Activated T-helper 17 cell treated with anti-CD3 and anti-CD28 coated beads, Interleukin-2, amount 50 U/mL, for 72 hours (primary cell): ENCODE measurements around the gene GATA2. TPM values are rescaled to one million over a fixed set of nuclear protein-coding genes. Genes with fewer than 3 reads are reported as not detected.

Experiments used
- ATAC-seq: fragments of 150-1000 bp; cut with Tn5 transposase; replicated peaks from 2 replicates; pipeline ENCODE4 v1.10.0; 2021; ENCODE audit warnings: mild to moderate bottlenecking, moderate library complexity
- H3K27ac Mint-ChIP-seq: one replicate; pipeline ENCODE4 v1.8.0; 2022; ENCODE audit warnings: mixed read lengths
- H3K27me3 Mint-ChIP-seq: one replicate; pipeline ENCODE4 v1.8.0; 2022; ENCODE audit warnings: mixed read lengths
- H3K36me3 Mint-ChIP-seq: one replicate; pipeline ENCODE4 v1.8.0; 2022; ENCODE audit warnings: low read depth, mild to moderate bottlenecking, mixed read lengths
- H3K4me1 Mint-ChIP-seq: one replicate; pipeline ENCODE4 v1.8.0; 2022; ENCODE audit warnings: mixed read lengths
- H3K4me3 Mint-ChIP-seq: one replicate; pipeline ENCODE4 v1.8.0; 2022; ENCODE audit warnings: mild to moderate bottlenecking, mixed read lengths
- H3K9me3 Mint-ChIP-seq: one replicate; pipeline ENCODE4 v1.8.0; 2022; ENCODE audit warnings: mixed read lengths
- total RNA-seq, 2 donors: library from RNA; stranded (reverse); gene quantifications; one replicate each; pipeline ENCODE4 v1.2.3, GENCODE V29; 2022

GATA2 gene
- total RNA-seq, 2 donors from 2014 or later = 0.17 to 1.1 TPM

DNA sequence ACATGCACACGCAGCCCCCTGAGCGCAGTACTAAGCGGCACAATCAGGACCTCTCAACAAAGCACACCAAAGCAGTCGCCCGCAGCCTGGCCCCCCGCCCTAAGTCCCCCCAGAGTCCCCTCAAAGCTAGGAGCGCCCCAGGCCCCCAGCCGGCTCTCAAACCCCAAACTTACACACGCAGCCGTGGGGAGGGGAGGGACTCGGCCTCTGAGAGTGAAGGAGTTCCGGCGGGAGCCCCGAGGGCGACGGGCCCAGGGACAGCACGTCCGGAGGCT is 5.5 kb downstream of the GATA2 start:
- ATAC-seq = no peak
- no peak overlapping the region for H3K27ac Mint-ChIP-seq
- peaks cover 9% of the 10 kb centered on the region for H3K4me1 Mint-ChIP-seq
- peaks cover 54% of the 10 kb centered on the region for H3K27me3 Mint-ChIP-seq
- no peaks in the 10 kb centered on the region for H3K9me3 Mint-ChIP-seq
- peak overlapping the region; percentile 70 for H3K4me3 Mint-ChIP-seq
- H3K36me3 Mint-ChIP-seq = no peaks in the 10 kb centered on the region

DNA sequence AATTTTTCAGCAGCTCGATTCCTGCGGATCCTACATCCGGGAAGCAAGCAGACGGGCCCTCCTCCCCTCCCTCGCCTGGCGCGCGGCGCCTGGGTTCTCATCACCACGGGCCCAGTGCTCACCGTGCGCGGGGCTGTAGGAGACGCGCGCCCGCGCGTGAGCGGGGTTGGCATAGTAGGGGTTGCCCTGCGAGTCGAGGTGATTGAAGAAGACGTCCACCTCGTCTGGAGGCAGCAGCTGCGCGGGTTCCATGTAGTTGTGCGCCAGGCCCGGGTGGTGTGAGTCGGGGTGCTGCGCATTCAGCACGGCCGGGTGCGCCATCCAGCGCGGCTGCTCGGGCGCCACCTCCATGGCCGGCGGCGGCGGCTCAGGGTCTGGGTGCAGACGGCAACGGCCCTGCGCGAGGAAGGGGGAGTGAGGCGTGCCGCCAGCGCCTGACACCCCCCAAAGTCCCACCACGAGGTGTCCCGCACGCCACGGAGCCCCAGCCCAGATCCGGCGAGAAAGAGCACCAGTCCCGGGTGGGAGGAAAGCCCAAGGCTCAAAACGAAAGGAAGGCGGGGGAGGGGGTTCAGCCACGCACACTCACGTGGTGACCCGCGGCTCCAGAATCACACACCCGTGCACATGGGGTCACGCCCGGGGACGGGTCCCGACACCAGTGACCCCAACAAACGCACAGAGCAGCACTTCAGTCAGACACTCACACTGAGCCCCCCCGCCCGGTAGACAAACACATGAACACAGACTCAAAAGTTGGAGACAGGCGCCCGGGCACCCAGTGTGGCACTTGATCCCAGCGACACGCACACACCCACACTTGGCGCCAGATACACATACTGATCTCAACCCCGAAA is 6.1 kb downstream of the GATA2 start:
- Mint-ChIP-seq H3K27ac (no peak overlapping the region), H3K4me3 (peak overlapping the region; percentile 70), H3K9me3 (no peaks in the 10 kb centered on the region), H3K27me3 (peaks cover 58% of the 10 kb centered on the region), H3K36me3 (no peaks in the 10 kb centered on the region), H3K4me1 (peaks cover 9% of the 10 kb centered on the region)
- ATAC-seq = no peak

DNA sequence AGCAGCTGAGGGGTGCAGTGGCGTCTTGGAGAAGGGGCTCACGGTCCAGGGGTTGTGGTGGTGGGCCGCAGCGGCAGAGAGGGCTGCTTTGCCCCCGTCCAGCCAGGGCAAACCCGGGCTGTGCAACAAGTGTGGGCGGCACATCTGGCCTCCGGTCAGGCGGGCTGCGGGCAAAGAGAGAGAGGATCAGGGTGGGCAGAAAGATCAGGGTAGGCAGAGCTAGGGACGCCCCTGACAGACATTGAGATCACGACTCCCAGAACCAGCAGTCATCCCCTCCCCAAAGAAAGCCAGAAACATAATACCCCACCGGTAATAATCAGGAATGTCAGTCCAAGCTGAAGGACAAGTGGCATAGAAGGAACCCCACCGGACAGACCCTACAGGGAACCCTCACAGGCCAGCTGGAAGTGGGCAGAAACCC is 6.8 kb downstream of the GATA2 start:
- no peaks in the 10 kb centered on the region for H3K9me3 Mint-ChIP-seq
- H3K4me3 Mint-ChIP-seq = peak overlapping the region; percentile 70
- no peaks in the 10 kb centered on the region for H3K36me3 Mint-ChIP-seq
- H3K27ac Mint-ChIP-seq = no peak overlapping the region
- ATAC-seq = no peak
- H3K4me1 Mint-ChIP-seq = peaks cover 9% of the 10 kb centered on the region
- peaks cover 55% of the 10 kb centered on the region for H3K27me3 Mint-ChIP-seq

DNA sequence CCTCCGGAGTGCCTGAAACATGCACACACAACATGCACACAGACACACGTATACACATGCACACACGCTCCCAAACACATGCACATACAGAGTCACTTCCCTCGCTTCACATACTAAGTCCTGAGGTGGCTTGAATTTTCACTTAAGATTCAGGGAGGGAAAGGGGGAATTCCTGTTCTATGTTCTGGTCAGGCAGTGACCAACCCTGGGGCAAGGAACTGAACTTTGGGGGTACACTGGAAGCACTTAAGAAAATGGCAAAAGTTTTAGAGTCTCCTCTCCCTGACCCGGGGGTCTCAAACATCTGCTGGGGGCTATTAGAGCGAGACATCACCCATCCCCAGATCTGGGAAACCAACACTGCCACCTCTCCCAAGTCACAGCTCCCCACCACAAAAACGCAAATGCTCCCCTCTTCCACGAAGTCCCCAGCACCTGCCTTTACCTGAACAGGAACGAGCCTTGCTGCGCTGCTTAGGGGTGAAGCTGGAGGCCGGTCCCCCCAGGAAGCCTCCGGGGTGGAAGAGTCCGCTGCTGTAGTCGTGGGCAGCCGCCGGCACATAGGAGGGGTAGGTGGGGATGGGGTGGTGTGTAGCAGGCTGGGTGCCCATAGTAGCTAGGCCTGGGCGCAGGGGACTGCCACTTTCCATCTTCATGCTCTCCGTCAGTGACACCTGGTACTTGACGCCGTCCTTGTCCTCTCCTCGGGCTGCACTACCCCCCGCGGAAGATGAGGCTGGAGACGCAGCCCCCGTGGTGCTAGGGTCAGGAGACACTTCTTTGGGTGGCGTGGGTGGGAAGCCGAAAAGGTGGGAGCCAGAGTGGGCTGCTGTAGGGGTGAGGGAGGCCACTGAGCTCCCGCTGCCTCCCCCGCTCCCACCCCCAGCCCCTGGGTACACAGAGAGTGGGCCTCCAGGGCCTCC is 7.5 kb downstream of the GATA2 start:
- peaks cover 58% of the 10 kb centered on the region for H3K27me3 Mint-ChIP-seq
- no peaks in the 10 kb centered on the region for H3K9me3 Mint-ChIP-seq
- H3K4me1 Mint-ChIP-seq = peaks cover 9% of the 10 kb centered on the region
- H3K36me3 Mint-ChIP-seq = no peaks in the 10 kb centered on the region
- no peak for ATAC-seq
- H3K4me3 Mint-ChIP-seq = peak overlapping the region; percentile 70
- H3K27ac Mint-ChIP-seq = no peak overlapping the region

DNA sequence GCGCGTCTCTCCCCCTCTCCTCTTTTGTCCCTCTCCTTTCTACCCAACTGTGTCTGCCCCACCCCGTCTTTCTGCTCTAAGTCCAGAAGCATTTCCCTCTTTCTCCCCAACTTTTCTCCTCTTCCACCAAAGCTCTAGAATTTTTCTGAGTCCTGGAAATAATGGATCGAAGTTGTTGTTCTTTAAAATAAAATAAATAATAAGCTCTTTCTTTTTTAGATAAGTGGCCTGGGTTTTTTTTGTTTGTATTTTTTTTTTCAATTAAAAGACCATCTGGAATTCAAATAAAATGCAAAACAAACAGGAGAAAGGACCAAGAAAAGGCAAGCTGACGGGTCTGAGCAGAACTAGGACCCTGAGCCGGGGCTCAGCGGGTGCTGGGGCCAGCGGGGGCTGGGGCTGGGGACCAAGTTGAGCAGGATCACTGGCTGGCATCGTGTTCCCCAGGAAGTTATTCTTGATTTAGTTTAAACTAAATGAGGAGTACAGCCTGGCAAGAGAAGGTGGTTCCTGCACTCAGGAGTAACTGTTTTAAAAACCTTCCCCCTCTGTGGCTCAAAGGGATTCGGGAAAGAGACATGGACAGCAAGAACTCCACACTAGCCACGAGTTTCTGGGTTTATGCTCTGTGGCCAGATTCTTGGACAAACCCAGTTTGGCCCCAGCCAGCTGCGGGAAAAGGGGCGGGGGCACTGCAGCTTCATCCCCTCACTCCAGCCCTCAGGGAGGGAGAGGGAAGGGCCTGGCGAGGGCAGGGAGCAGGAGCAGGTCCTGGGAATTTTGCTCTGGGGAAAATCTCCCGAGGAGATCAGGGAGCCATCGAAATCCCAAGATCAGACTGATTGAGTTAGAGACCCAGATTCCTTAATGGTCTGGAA is 8.4 kb downstream of the GATA2 start:
- peaks cover 9% of the 10 kb centered on the region for H3K4me1 Mint-ChIP-seq
- no peak overlapping the region for H3K4me3 Mint-ChIP-seq
- H3K27ac Mint-ChIP-seq = no peak overlapping the region
- no peaks in the 10 kb centered on the region for H3K9me3 Mint-ChIP-seq
- ATAC-seq = no peak
- peaks cover 57% of the 10 kb centered on the region for H3K27me3 Mint-ChIP-seq
- H3K36me3 Mint-ChIP-seq = no peaks in the 10 kb centered on the region

DNA sequence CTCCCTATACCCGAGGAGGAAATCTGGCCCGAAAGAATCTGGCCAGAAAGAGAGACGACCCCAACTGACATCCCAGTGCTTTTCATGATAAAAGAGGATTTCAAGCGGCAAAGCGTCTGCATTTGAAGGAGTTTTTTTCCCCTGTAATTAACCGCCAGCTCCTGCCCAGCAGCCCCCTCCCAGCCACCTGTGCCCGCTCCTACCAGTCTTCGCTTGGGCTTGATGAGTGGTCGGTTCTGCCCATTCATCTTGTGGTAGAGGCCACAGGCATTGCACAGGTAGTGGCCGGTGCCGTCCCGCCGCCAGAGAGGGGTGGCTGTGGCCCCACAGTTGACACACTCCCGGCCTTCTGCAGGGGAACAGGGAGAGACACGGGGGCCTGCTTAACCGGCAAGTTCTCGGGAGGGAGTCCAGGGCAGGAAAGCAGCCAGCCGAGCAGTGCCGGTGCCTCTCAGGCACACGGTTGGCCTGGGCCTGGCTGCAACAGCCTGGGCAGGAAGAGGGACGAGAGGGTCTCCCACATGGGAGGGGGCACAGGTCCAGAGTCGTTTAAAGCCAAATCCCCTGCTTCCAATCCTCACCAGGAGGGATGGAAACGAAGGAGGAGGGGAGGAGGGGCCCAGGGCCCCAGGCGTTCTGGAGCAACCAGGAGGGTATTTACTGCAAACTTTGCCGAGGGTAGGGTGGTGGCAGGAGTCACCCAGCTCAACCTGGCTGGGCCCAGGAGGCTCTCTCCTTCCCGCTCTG is 9.2 kb downstream of the GATA2 start:
- Mint-ChIP-seq H3K36me3 (no peaks in the 10 kb centered on the region), H3K4me1 (peaks cover 9% of the 10 kb centered on the region), H3K27ac (no peak overlapping the region), H3K9me3 (no peaks in the 10 kb centered on the region), H3K4me3 (peak overlapping the region; percentile 4), H3K27me3 (peaks cover 59% of the 10 kb centered on the region)
- no peak for ATAC-seq

DNA sequence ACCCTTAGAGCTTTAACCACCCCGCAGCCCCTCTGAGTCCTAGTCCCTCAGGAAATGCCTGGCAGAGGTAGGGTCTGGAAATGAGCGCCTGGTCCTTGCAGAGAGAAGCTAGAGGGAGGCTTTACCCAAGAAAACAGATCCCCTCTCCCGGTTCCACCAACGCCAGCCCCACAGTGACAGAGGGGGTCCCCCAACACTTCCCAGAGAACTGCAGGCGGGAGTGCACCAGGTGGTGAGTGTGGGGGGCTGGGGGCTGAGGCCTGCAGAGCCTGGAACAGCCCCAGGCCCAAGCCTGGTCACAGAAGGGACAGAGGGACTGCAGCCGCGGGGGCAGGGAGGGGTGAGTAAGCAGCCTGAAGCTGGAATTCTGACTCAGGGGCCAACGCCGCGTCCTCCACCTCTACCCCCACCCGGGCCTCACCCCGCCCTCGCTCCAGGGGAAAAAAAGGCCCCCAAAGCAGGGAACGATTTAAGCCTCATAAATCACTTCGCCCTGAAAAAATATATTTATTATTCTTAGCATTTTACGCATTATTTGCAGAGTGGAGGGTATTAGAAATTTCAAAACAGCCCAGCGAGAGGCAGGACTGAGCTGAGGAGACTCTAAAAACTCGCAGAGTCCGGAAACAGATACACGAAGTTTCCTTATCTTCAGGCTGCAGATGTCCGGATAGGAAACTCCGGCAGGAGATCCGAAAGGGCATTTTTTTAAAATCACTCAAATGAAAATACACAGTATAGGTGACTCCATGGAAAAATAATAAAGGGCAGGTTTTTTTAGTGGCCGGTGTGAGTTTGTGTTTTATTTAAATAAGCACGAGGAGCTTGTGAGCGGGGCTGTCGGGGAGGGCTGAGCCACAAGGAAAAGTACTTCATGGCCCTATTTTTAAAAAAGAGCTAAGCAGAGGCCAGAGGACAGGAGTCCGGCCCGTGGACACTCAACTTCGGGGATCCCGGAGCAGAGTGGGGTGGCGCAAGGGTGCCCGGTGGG is 10.0 kb downstream of the GATA2 start:
- H3K27ac Mint-ChIP-seq = no peak overlapping the region
- no peak for ATAC-seq
- H3K27me3 Mint-ChIP-seq = peaks cover 64% of the 10 kb centered on the region
- H3K4me3 Mint-ChIP-seq = peak overlapping the region; percentile 4
- H3K4me1 Mint-ChIP-seq = peaks cover 9% of the 10 kb centered on the region
- no peaks in the 10 kb centered on the region for H3K36me3 Mint-ChIP-seq
- H3K9me3 Mint-ChIP-seq = no peaks in the 10 kb centered on the region

DNA sequence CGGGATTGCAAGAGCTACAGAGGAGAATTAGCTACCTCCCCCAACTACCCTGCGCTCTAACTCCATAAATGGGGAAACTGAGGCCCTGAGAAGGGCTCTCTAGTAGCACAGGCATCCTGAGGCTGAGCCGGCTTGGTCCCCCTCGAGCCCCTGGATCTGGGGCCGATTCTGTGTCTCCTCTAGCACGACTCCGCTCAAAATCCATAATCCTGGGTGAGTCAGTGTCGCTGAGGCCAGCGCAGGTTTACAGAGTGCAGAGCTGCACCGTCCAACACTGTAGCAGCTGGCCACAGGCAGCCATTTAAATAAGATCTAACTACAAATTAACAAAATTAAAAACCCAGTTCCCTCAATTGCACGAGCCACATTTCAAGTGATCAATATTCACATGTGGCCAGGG is 10.8 kb downstream of the GATA2 start:
- Mint-ChIP-seq H3K27me3 (peaks cover 64% of the 10 kb centered on the region), H3K4me3 (no peak overlapping the region), H3K4me1 (peaks cover 6% of the 10 kb centered on the region), H3K9me3 (no peaks in the 10 kb centered on the region), H3K36me3 (no peaks in the 10 kb centered on the region), H3K27ac (no peak overlapping the region)
- no peak for ATAC-seq

DNA sequence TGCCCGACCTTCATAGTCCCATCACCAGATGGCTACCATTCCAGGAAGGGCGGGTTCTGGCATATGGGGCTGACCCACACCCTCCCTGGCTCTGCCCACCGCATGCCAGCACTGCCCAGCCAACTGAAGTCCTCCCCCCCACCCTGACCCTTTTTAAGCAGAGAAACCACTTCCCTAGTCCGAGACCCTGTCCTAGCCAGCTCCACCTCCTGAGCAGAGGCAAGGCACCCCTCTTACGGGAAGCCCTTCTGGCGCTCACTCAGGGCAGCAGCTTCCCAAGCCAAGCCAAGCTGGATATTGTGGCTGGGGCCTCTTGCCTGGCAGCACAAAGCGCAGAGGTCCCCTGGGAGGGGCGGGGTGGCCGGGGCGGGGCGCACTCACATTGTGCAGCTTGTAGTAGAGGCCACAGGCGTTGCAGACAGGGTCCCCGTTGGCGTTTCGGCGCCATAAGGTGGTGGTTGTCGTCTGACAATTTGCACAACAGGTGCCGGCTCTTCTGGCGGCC is 11.5 kb downstream of the GATA2 start:
- H3K4me1 Mint-ChIP-seq = peaks cover 4% of the 10 kb centered on the region
- no peaks in the 10 kb centered on the region for H3K9me3 Mint-ChIP-seq
- H3K36me3 Mint-ChIP-seq = no peaks in the 10 kb centered on the region
- no peak overlapping the region for H3K4me3 Mint-ChIP-seq
- peaks cover 62% of the 10 kb centered on the region for H3K27me3 Mint-ChIP-seq
- no peak overlapping the region for H3K27ac Mint-ChIP-seq
- ATAC-seq = no peak

DNA sequence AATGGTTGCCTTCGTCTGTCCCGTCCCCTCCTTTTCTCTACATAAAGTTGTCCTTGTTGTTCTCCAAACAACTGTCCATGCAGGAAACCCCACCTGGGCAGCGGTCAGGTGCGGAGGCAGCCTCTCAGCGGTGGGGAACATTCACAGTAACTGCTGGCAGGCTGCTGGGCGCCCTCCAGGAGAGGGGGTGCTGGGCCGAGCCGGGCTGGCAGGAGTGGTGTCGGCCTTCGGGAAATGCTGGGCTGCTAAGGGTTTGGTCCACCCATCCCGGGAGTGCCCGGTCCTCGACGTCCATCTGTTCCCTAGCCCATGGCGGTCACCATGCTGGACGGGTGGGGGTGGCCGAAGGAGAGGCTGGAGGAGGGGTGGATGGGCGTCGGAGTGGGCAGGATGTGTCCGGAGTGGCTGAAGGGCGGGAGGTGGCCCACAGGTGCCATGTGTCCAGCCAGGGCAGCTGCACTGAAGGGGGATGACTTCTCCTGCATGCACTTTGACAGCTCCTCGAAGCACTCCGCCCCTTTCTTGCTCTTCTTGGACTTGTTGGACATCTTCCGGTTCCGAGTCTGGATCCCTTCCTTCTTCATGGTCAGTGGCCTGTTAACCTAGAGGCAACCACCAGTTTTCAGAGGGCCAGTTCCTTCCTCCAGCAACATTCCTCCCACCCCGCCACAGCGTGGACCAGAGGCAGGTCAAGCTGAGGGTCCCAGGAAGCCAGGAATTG is 12.1 kb downstream of the GATA2 start:
- Mint-ChIP-seq H3K36me3 (no peaks in the 10 kb centered on the region), H3K4me3 (no peak overlapping the region), H3K9me3 (no peaks in the 10 kb centered on the region), H3K27ac (no peak overlapping the region), H3K27me3 (peaks cover 57% of the 10 kb centered on the region), H3K4me1 (peaks cover 4% of the 10 kb centered on the region)
- ATAC-seq = no peak

DNA sequence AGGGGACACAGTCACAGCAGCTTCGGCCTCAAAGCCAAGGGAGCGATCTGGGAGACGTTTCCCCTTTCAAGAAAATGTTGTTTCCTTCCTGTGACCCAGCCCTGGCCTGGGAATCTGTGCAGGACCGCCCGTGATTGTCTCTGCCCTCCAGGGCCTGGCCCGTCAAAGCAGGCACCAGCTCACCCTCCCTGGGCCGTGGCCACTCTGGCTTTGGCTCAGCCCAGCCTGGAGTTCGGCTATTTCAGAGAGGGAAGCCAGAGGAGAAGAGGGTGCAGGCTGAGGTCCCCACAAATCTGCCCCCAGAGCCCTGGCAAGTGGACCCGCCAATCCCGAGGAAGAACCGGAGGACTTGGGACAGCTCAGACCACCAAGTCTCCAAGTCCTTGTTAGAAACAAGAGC is 12.7 kb downstream of the GATA2 start:
- no peak for ATAC-seq
- H3K4me1 Mint-ChIP-seq = peaks cover 4% of the 10 kb centered on the region
- no peak overlapping the region for H3K4me3 Mint-ChIP-seq
- H3K27me3 Mint-ChIP-seq = peaks cover 51% of the 10 kb centered on the region
- no peak overlapping the region for H3K27ac Mint-ChIP-seq
- no peaks in the 10 kb centered on the region for H3K9me3 Mint-ChIP-seq
- no peaks in the 10 kb centered on the region for H3K36me3 Mint-ChIP-seq

GRCh38 chr3:128479558-128480086 is 13.4 kb downstream of the GATA2 start:
- peaks cover 4% of the 10 kb centered on the region for H3K4me1 Mint-ChIP-seq
- peaks cover 45% of the 10 kb centered on the region for H3K27me3 Mint-ChIP-seq
- no peak for ATAC-seq
- no peaks in the 10 kb centered on the region for H3K9me3 Mint-ChIP-seq
- no peak overlapping the region for H3K27ac Mint-ChIP-seq
- no peak overlapping the region for H3K4me3 Mint-ChIP-seq
- no peaks in the 10 kb centered on the region for H3K36me3 Mint-ChIP-seq
